K562 (cell line): ENCODE measurements around the gene TBP. TPM values are rescaled to one million over a fixed set of nuclear protein-coding genes. Genes with fewer than 3 reads are reported as not detected.

Experiments
- ATAC-seq: fragments of 200-7000 bp; cut with Tn5 transposase; 3 replicates; pipeline ENCODE4 v1.9.1; 2020; ENCODE audit warnings: moderate library complexity
- BruUV-seq: library from RNA; stranded (reverse); fragments of 400-500 nt; replicated peaks from 2 replicates; lab custom pipeline; 2021; lab: Mats Ljungman, UMichigan
- CTCF ChIA-PET: fragments of 300-600 bp; formaldehyde crosslinking; extraction: SDS; loops from one replicate; lab custom pipeline; 2021; ENCODE audit warnings: low intra/inter-chr PET ratio; lab: Yijun Ruan, JAX
- POLR2A ChIA-PET: fragments of 300-600, 350-650 bp; sonication (Branson Sonifier 250); formaldehyde crosslinking; extraction: SDS; loops from one replicate; lab custom pipeline; 2021; ENCODE audit warnings: antibody characterized with exemption, inconsistent platforms; lab: Yijun Ruan, JAX
- DNase-seq, 4 experiments: peaks; one replicate each; pipeline versions ENCODE4 v3.0.0 to v3.0.0-alpha.2; 2011 to 2018; ENCODE audit warnings: low spot score in 3 of 4, mixed read lengths in 3 of 4; ENCODE audit errors: extremely low read depth in 1 of 4
- FAIRE-seq: peaks from 2 replicates; lab custom pipeline; 2011; peaks lifted over from hg19 to GRCh38; lab: Jason Lieb, UNC
- H2AFZ ChIP-seq: 2 replicates; pipeline ENCODE4 v1.6.0; 2011; ENCODE audit warnings: low read depth, low read length, control low read depth, inconsistent platforms
- H3K27ac ChIP-seq: fragments of 200-600 bp; 3 replicates; pipeline ENCODE4 v1.8.0; 2011; ENCODE audit warnings: low read depth, mild to moderate bottlenecking, control low read depth, inconsistent platforms, low read length, moderate library complexity, mixed read lengths; ENCODE audit errors: extremely low read depth
- H3K27me3 ChIP-seq, 2 experiments: fragments of 300-600 bp in 1 of 2; 2 replicates in 1 of 2; 3 replicates in 1 of 2; pipeline versions ENCODE4 v1.6.0 to v1.8.0; 2011; ENCODE audit warnings: inconsistent platforms in 2 of 2, low read length in 2 of 2, mild to moderate bottlenecking in 1 of 2, mixed read lengths in 1 of 2, moderate library complexity in 1 of 2; ENCODE audit not compliant: control insufficient read depth in 2 of 2, insufficient read depth in 2 of 2
- H3K36me3 ChIP-seq: fragments of 300-600 bp; 3 replicates; pipeline ENCODE4 v1.8.0; 2011; ENCODE audit warnings: mild to moderate bottlenecking, low read length, inconsistent platforms; ENCODE audit not compliant: control insufficient read depth, insufficient read depth
- H3K4me1 ChIP-seq, 2 experiments: fragments of 200-600 bp in 1 of 2; replicated peaks in 1 of 2; 2 replicates in 1 of 2; 3 replicates in 1 of 2; pipeline versions ENCODE4 v1.5.1 to v1.8.0; 2011; ENCODE audit warnings: inconsistent platforms in 2 of 2, low read length in 2 of 2, mild to moderate bottlenecking in 1 of 2, mixed read lengths in 1 of 2, moderate library complexity in 1 of 2; ENCODE audit not compliant: control insufficient read depth in 2 of 2, insufficient read depth in 2 of 2
- H3K4me2 ChIP-seq: 2 replicates; pipeline ENCODE4 v1.6.1; 2011; ENCODE audit warnings: low read length, control low read depth, inconsistent platforms, mixed read lengths; ENCODE audit not compliant: insufficient read depth
- H3K4me3 ChIP-seq: fragments of 200-600 bp; sonication (generic), shearing (Covaris generic); 2 replicates; pipeline ENCODE4 v1.5.1; 2016; ENCODE audit warnings: control low read depth, inconsistent platforms
- H3K79me2 ChIP-seq: fragments of 200-600 bp; 3 replicates; pipeline ENCODE4 v1.8.0; 2011; ENCODE audit warnings: low read length, inconsistent platforms; ENCODE audit not compliant: control insufficient read depth, insufficient read depth
- H3K9ac ChIP-seq, 2 experiments: 2 replicates each; pipeline versions ENCODE4 v1.6.0 to v1.6.1; 2011; ENCODE audit warnings: low read depth in 2 of 2, low read length in 2 of 2, control low read depth in 1 of 2, inconsistent platforms in 1 of 2, mild to moderate bottlenecking in 1 of 2, mixed read lengths in 1 of 2; ENCODE audit not compliant: insufficient read depth in 1 of 2
- H3K9me1 ChIP-seq: one replicate; pipeline ENCODE4 v1.6.0; 2011; ENCODE audit warnings: inconsistent platforms, mild to moderate bottlenecking, low read length, moderate library complexity; ENCODE audit not compliant: control insufficient read depth, insufficient read depth
- H3K9me3 ChIP-seq: replicated peaks from 2 replicates; pipeline ENCODE4 v1.5.1; 2011; ENCODE audit warnings: low read depth, low read length, inconsistent platforms; ENCODE audit not compliant: control insufficient read depth, insufficient read depth
- H4K20me1 ChIP-seq: replicated peaks from 2 replicates; pipeline ENCODE4 v1.6.1; 2011; ENCODE audit warnings: low read length, inconsistent platforms, mixed read lengths; ENCODE audit not compliant: control insufficient read depth, insufficient read depth
- GTF2E2 ChIP-seq: fragments of 200-800 bp; sonication (Bioruptor generic); IDR thresholded peaks from 2 replicates; pipeline ENCODE4 v1.6.1; 2016; ENCODE audit warnings: missing genetic modification characterization, missing compliant biosample characterization
- MYNN ChIP-seq, 2 experiments: sonication (generic); formaldehyde crosslinking in 1 of 2; IDR thresholded peaks; 2 replicates each; pipeline versions ENCODE4 v1.5.0 to v1.6.1; 2016 to 2020; ENCODE audit warnings: antibody characterized with exemption in 1 of 2, missing genetic modification reagents in 1 of 2
- NFIX ChIP-seq: fragments of 250-450 bp; sonication (Bioruptor Pico); IDR thresholded peaks from 2 replicates; pipeline ENCODE4 v1.4.0; 2020; ENCODE audit warnings: low read depth, mild to moderate bottlenecking, moderate library complexity
- POLR2AphosphoS2 ChIP-seq: IDR thresholded peaks from 2 replicates; pipeline ENCODE4 v1.6.1; 2012; ENCODE audit warnings: low read length, improper control_type of control experiment
- POLR2B ChIP-seq: fragments of 450-650 bp; IDR thresholded peaks from 2 replicates; pipeline ENCODE4 v1.6.1; 2018; ENCODE audit warnings: low read depth; ENCODE audit not compliant: partially characterized antibody
- ZBTB1 ChIP-seq: sonication (generic); formaldehyde crosslinking; IDR thresholded peaks from 2 replicates; pipeline ENCODE4 v1.8.1; 2023; ENCODE audit warnings: missing genetic modification reagents, low read depth, mild to moderate bottlenecking, borderline replicate concordance
- ZNF239 ChIP-seq: fragments of 250-450 bp; sonication (Bioruptor Pico); IDR thresholded peaks from 2 replicates; pipeline ENCODE4 v1.4.0; 2020; ENCODE audit warnings: mild to moderate bottlenecking
- ZNF274 ChIP-seq: IDR thresholded peaks from 2 replicates; pipeline ENCODE4 v1.6.1; 2011; ENCODE audit warnings: low read depth, mild to moderate bottlenecking, low read length, moderate library complexity, borderline replicate concordance
- ZNF316 ChIP-seq: fragments of 450-650 bp; IDR thresholded peaks from 2 replicates; pipeline ENCODE4 v1.6.1; 2016
- WGBS: fragments of 100-300 bp; shearing (Covaris generic); methylation state at CpG from one replicate; pipeline ENCODE4 v1.1.6; 2016; ENCODE audit warnings: low coverage, mixed read lengths; ENCODE audit not compliant: insufficient coverage; ENCODE audit errors: missing lambda C conversion rate; 5-methylcytosine and 5-hydroxymethylcytosine counted together
- in situ Hi-C: fragments of 300-500 bp; cut with MboI; formaldehyde crosslinking; loops from 4 replicates; pipeline ENCODE4 v1.15.0; 2018; ENCODE audit warnings: inconsistent platforms, mixed read lengths
- intact Hi-C: fragments of 100-400 bp; cut with micrococcal nuclease; formaldehyde crosslinking; loops from 2 replicates; pipeline ENCODE4 v1.14.2; 2022
- polyA plus RNA-seq, 8 experiments: library from polyadenylated mRNA; depleted of rRNA in 4 of 8; stranded (reverse) in 5 of 8; unstranded in 3 of 8; fragments of >200 nt; fragmentation: Nextera tagmentation in 2 of 8; fragmentation: Illumina TruSeq in 1 of 8; extraction: Ambion mirVana in 2 of 8; extraction: Trizol in 1 of 8; gene quantifications; 2 replicates each; pipeline versions ENCODE4 v1.2.1 to v1.2.3, GENCODE V29; 2011 to 2014; ENCODE audit warnings: inconsistent platforms in 1 of 8, missing spikeins in 1 of 8
- total RNA-seq, 7 experiments: library from RNA; depleted of rRNA in 6 of 7; stranded (reverse); fragments of >200 nt in 6 of 7; fragmentation: Illumina TruSeq in 2 of 7; extraction: Trizol in 2 of 7; gene quantifications; 2 replicates each; pipeline versions ENCODE4 v1.2.1 to v1.2.3, GENCODE V29; 2011 to 2021; ENCODE audit warnings: low replicate concordance in 1 of 7
- TF ChIP-seq, protein P1 (sequence below): fragments of 200-800 bp; sonication (Bioruptor generic); IDR thresholded peaks from 2 replicates; pipeline ENCODE4 v1.6.1; 2017; ENCODE audit warnings: missing genetic modification characterization, missing compliant biosample characterization
- TF ChIP-seq, protein P2 (sequence below): IDR thresholded peaks from 3 replicates; pipeline ENCODE4 v1.6.1; 2011; ENCODE audit warnings: borderline replicate concordance, mild to moderate bottlenecking; ENCODE audit not compliant: insufficient read length, insufficient read depth
- TF ChIP-seq, protein P3 (sequence below): fragments of 450-650 bp; formaldehyde crosslinking; IDR thresholded peaks from 2 replicates; pipeline ENCODE4 v1.4.0; 2020; ENCODE audit warnings: mild to moderate bottlenecking, moderate library complexity
- TF ChIP-seq, protein P4 (sequence below): sonication (generic); formaldehyde crosslinking; IDR thresholded peaks from 2 replicates; pipeline ENCODE4 v1.8.0; 2022; ENCODE audit warnings: mild to moderate bottlenecking, missing genetic modification reagents

The TBP gene
- total and polyA plus RNA-seq, 9 of the 15 experiments (the other 6 are each of a cell fraction or from before 2014, with no cell fraction given) = 28.5 to 86.1 (median 39.5) TPM

DNA sequence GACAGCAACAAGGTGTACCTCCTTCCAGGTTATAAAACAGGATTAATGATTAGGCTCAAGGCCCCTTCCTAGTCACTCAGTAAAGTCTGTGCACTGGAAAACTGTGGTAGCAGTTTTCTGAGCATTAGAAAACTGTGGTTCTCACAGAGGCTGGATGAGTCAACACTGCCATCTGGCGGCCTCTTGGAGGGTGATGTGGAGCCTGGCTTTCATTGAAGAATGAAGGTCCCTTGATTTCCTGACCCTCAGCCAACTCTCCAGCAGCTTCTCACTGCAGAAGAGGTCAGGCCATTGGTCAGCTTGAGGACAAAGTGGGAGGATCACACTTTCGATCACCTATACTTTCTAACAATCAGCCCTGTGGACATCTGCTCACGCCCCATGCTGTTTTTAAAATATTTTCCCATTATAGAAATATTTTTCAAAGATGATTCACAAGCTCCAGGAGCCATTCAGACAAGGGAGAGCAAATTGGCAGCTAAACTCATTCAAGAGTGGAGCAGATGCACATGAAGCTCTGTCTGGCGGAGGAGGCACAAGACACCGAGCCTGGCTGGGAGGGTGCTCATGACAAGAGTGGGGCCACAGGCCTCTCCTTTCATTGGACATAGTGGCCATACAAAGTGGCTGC, 24.2 kb upstream of the TBP start (continued):
- TF ChIP-seq ZBTB1 (CRISPR knock-in tag) (no peak), ZNF274 (no peak)
- TF ChIP-seq, protein P1, sequence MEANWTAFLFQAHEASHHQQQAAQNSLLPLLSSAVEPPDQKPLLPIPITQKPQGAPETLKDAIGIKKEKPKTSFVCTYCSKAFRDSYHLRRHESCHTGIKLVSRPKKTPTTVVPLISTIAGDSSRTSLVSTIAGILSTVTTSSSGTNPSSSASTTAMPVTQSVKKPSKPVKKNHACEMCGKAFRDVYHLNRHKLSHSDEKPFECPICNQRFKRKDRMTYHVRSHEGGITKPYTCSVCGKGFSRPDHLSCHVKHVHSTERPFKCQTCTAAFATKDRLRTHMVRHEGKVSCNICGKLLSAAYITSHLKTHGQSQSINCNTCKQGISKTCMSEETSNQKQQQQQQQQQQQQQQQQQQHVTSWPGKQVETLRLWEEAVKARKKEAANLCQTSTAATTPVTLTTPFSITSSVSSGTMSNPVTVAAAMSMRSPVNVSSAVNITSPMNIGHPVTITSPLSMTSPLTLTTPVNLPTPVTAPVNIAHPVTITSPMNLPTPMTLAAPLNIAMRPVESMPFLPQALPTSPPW (CRISPR knock-in tag) = no peak

DNA sequence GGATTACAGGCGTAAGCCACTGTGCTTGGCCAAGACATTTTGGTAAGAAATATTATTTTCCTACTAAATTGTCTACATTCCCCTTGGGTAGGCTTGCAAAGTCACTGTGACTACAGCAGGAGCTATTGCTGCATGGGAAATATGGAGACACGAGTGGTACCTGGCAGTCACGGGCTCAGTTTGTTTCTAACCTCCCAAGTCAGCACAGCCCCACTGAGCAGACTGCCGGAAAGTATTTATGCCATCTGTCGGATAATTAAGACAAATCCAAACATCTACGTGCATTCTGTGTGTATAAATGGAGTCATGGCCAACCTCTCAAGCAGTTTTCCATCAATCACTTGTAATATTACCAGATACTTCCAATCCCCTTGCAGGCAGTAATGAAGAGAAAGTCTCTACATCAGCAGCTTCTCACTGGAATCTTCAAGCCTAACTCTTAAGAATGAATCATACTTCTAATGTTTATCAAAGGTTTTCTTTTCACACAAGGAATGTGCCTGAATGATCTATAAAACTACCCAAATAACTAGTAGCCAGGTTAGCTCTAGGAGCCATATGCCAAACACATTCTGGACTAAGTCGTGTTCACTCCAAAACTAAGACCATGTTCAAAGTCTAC, 21.2 kb upstream of the TBP start:
- DNase-seq (no peak), FAIRE-seq (no peak), ATAC-seq (no peak; the same call in 2 of the 3 replicates)
- Histone ChIP-seq H3K27me3 (no peaks in the 10 kb centered on the region), H3K9me3 (no peaks in the 10 kb centered on the region), H3K4me3 (no peak overlapping the region), H3K79me2 (no peaks in the 10 kb centered on the region), H3K9me1 (no peaks in the 10 kb centered on the region), H2AFZ (no peak overlapping the region), H3K27ac (no peak overlapping the region), H3K4me2 (no peak overlapping the region), H3K9ac (no peak overlapping the region), H3K4me1 (no peaks in the 10 kb centered on the region), H4K20me1 (peaks cover 22% of the 10 kb centered on the region; the same call in 1 of the 2 replicates), H3K36me3 (peaks cover 53% of the 10 kb centered on the region)
- BruUV-seq = no TSS peak
- WGBS = 86% methylated on average over 7 of the region's 7 CpGs
- intact Hi-C loops (loop anchor here (5.0 kb wide), 1 partner anchor 1576 kb away; no protein-coding TSS in a partner anchor), in situ Hi-C loops (no loop called here)
- ChIA-PET CTCF (no interaction called here), POLR2A (interaction anchor here (0.6 to 1.4 kb wide), 4 partner anchors 9 to 740 kb away, joined by 3 to 9 read pairs (median 4); no protein-coding TSS in a partner anchor)
- TF ChIP-seq ZNF239 (CRISPR knock-in tag) (no peak), POLR2B (peak; percentile 43), MYNN (IDR thresholded peaks at IDR 0.05) (0 out of 2 replicates have a peak, but pooled peaks have one; percentile 18), MYNN (CRISPR knock-in tag; IDR thresholded peaks at IDR 0.05) (no peak), ZNF316 (no peak), NFIX (no peak), POLR2AphosphoS2 (peak; percentile 86), GTF2E2 (tag) (no peak)
- TF ChIP-seq, protein P2, sequence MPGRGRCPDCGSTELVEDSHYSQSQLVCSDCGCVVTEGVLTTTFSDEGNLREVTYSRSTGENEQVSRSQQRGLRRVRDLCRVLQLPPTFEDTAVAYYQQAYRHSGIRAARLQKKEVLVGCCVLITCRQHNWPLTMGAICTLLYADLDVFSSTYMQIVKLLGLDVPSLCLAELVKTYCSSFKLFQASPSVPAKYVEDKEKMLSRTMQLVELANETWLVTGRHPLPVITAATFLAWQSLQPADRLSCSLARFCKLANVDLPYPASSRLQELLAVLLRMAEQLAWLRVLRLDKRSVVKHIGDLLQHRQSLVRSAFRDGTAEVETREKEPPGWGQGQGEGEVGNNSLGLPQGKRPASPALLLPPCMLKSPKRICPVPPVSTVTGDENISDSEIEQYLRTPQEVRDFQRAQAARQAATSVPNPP = no peak
- TF ChIP-seq, protein P3, sequence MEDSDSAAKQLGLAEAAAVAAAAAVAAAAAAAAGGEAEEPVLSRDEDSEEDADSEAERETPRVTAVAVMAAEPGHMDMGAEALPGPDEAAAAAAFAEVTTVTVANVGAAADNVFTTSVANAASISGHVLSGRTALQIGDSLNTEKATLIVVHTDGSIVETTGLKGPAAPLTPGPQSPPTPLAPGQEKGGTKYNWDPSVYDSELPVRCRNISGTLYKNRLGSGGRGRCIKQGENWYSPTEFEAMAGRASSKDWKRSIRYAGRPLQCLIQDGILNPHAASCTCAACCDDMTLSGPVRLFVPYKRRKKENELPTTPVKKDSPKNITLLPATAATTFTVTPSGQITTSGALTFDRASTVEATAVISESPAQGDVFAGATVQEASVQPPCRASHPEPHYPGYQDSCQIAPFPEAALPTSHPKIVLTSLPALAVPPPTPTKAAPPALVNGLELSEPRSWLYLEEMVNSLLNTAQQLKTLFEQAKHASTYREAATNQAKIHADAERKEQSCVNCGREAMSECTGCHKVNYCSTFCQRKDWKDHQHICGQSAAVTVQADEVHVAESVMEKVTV (CRISPR knock-in tag) = no peak
- TF ChIP-seq, protein P4, sequence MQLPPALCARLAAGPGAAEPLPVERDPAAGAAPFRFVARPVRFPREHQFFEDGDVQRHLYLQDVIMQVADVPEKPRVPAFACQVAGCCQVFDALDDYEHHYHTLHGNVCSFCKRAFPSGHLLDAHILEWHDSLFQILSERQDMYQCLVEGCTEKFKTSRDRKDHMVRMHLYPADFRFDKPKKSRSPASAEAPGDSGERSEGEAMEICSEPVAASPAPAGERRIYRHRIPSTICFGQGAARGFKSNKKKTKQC (CRISPR knock-in tag) = no peak
